K562 (cell line): Measurements from ENCODE around the gene ATG12. TPM values are rescaled to one million over a fixed set of nuclear protein-coding genes. Genes with fewer than 3 reads are reported as not detected.

ENCODE experiments used
- CBX8 ChIP-seq: fragments of 200-600 bp; sonication (generic); IDR thresholded peaks from 2 replicates; pipeline ENCODE4 v1.6.1; 2012; ENCODE audit warnings: borderline replicate concordance, mixed run types, low read depth, mild to moderate bottlenecking, moderate library complexity, mixed read lengths, low read length, control low read depth, inconsistent platforms; ENCODE audit not compliant: poor library complexity, severe bottlenecking; ENCODE audit errors: extremely low read depth
- CREBBP ChIP-seq: IDR thresholded peaks from one replicate; pipeline ENCODE4 v1.6.1; 2012; ENCODE audit warnings: low read depth, mild to moderate bottlenecking, control low read depth, inconsistent platforms, low read length
- HMGN3 ChIP-seq: IDR thresholded peaks from 2 replicates; pipeline ENCODE4 v1.6.1; 2011; ENCODE audit warnings: borderline replicate concordance, low read depth, mild to moderate bottlenecking, mixed read lengths, low read length; ENCODE audit not compliant: insufficient read length; ENCODE audit errors: extremely low read depth
- HNRNPL ChIP-seq: fragments of 200-400 bp; formaldehyde crosslinking; IDR thresholded peaks from 2 replicates; pipeline ENCODE4 v1.6.1; 2017; ENCODE audit warnings: low read depth, mild to moderate bottlenecking, low read length
- NCOA6 ChIP-seq: fragments of 450-650 bp; IDR thresholded peaks from 2 replicates; pipeline ENCODE4 v1.6.1; 2017; ENCODE audit warnings: mild to moderate bottlenecking
- POLR2AphosphoS5 ChIP-seq: IDR thresholded peaks from 2 replicates; pipeline ENCODE4 v1.6.1; 2011; ENCODE audit warnings: mild to moderate bottlenecking, low read depth, low read length, moderate library complexity; ENCODE audit not compliant: control insufficient read depth, insufficient read depth
- POLR2G ChIP-seq: fragments of 200-400 bp; formaldehyde crosslinking; IDR thresholded peaks from 2 replicates; pipeline ENCODE4 v1.6.1; 2017; ENCODE audit warnings: low read depth, mild to moderate bottlenecking, antibody characterized with exemption, low read length, moderate library complexity
- TEAD1 ChIP-seq, 2 experiments: fragments of 450-650 bp in 1 of 2; sonication (generic) in 1 of 2; formaldehyde crosslinking; IDR thresholded peaks; 2 replicates each; pipeline versions ENCODE4 v1.4.0 to v1.8.0; 2020 to 2022; ENCODE audit warnings: mild to moderate bottlenecking in 2 of 2, missing genetic modification reagents in 1 of 2
- TOE1 ChIP-seq, 2 experiments: fragments of 450-650 bp in 1 of 2; sonication (generic) in 1 of 2; formaldehyde crosslinking in 1 of 2; IDR thresholded peaks; 2 replicates each; pipeline versions ENCODE4 v1.7.1 to v1.8.0; 2016 to 2022; ENCODE audit warnings: borderline replicate concordance in 2 of 2, mild to moderate bottlenecking in 2 of 2, antibody characterized with exemption in 1 of 2, inconsistent platforms in 1 of 2, low read depth in 1 of 2, missing genetic modification reagents in 1 of 2, moderate library complexity in 1 of 2
- U2AF1 ChIP-seq: fragments of 200-400 bp; formaldehyde crosslinking; optimal IDR thresholded peaks from 2 replicates; pipeline ENCODE3; 2017; ENCODE audit warnings: mild to moderate bottlenecking, low read depth, low read length, moderate library complexity
- ZNF764 ChIP-seq: fragments of 250-450 bp; sonication (Bioruptor Pico); IDR thresholded peaks from 2 replicates; pipeline ENCODE4 v1.4.0; 2020; ENCODE audit warnings: low read depth, mild to moderate bottlenecking, moderate library complexity
- polyA plus RNA-seq, 8 experiments: library from polyadenylated mRNA; depleted of rRNA in 4 of 8; stranded (reverse) in 5 of 8; unstranded in 3 of 8; fragments of >200 nt; fragmentation: Nextera tagmentation in 2 of 8; fragmentation: Illumina TruSeq in 1 of 8; extraction: Ambion mirVana in 2 of 8; extraction: Trizol in 1 of 8; gene quantifications; 2 replicates each; pipeline versions ENCODE4 v1.2.1 to v1.2.3, GENCODE V29; 2011 to 2014; ENCODE audit warnings: inconsistent platforms in 1 of 8, missing spikeins in 1 of 8
- total RNA-seq, 7 experiments: library from RNA; depleted of rRNA in 6 of 7; stranded (reverse); fragments of >200 nt in 6 of 7; fragmentation: Illumina TruSeq in 2 of 7; extraction: Trizol in 2 of 7; gene quantifications; 2 replicates each; pipeline versions ENCODE4 v1.2.1 to v1.2.3, GENCODE V29; 2011 to 2021; ENCODE audit warnings: low replicate concordance in 1 of 7
- TF ChIP-seq, protein P1 (sequence below): sonication (generic); formaldehyde crosslinking; IDR thresholded peaks from 2 replicates; pipeline ENCODE4 v1.8.1; 2023; ENCODE audit warnings: mild to moderate bottlenecking, missing genetic modification reagents
- TF ChIP-seq, protein P2 (sequence below): sonication (generic); formaldehyde crosslinking; IDR thresholded peaks from 2 replicates; pipeline ENCODE4 v1.8.0; 2022; ENCODE audit warnings: mild to moderate bottlenecking, missing genetic modification reagents
- TF ChIP-seq, protein P3 (sequence below): sonication (generic); formaldehyde crosslinking; IDR thresholded peaks from 2 replicates; pipeline ENCODE4 v1.8.0; 2022; ENCODE audit warnings: missing genetic modification reagents, mild to moderate bottlenecking, moderate library complexity, borderline replicate concordance
- TF ChIP-seq, protein P4 (sequence below): sonication (generic); formaldehyde crosslinking; IDR thresholded peaks from 2 replicates; pipeline ENCODE4 v1.5.0; 2020; ENCODE audit warnings: missing genetic modification reagents

The ATG12 gene
- total and polyA plus RNA-seq, 9 of the 15 experiments (the other 6 are each of a cell fraction or from before 2014, with no cell fraction given): 21.6 to 132 (median 61.3) TPM

DNA sequence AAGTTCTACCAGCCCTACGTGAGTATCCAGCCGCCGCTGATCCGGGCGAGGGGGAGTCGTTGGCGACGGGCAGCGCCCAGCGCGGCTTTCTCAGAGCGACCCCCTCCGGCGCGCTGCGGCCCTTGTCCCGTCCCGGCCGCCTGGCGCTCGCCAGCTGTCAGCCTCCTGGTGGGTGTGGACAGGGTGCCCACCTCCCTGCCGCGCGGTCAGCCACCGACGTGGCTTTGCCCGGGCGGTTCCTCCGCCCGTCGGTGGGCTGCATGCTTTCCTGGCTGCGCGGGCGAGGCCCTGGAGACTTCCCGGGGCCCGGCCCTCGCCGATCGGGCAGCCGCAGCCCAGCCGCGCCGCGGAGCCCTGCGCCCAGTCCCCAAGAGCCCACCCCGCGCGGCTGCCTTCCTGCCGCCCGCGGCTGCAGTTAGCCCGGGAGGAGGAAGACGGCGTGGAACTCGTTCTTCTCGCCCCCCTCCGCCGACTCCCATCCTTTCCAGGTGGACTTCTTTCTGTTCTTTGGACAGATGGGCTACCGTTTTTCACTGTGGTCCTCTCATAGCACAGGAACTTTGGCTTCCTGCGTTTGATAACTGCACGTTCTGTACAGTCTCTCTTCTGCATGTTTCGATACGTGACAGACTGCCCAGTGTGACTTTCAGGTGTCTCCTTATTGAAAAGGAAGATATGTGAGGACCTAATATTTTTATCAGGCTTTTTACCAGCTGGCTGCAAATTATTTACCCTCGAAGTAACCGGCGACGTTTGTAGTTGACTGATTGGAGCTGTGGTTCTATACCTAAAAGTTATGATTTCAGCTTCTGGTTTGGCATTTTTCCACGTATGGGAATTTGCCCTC lies 947 bp upstream of the ATG12 start (continued):
- TF ChIP-seq NCOA6 (peak; percentile 73), HMGN3 (peak; percentile 52), TEAD1 (CRISPR knock-in tag; IDR thresholded peaks at IDR 0.05) (peak in 1 of 2 experiments; percentile 22; a peak in 1 of 4 replicates), CREBBP (no peak), ZNF764 (CRISPR knock-in tag) (no peak), POLR2G (peak; percentile 56), TOE1 (IDR thresholded peaks at IDR 0.05; ENCODE audit: borderline replicate concordance) (no peak), TOE1 (CRISPR knock-in tag; IDR thresholded peaks at IDR 0.05; ENCODE audit: borderline replicate concordance, low read depth) (no peak), CBX8 (no peak), HNRNPL (peak; percentile 96), POLR2AphosphoS5 (no peak), U2AF1 (peak; percentile 67)
- TF ChIP-seq, protein P1, sequence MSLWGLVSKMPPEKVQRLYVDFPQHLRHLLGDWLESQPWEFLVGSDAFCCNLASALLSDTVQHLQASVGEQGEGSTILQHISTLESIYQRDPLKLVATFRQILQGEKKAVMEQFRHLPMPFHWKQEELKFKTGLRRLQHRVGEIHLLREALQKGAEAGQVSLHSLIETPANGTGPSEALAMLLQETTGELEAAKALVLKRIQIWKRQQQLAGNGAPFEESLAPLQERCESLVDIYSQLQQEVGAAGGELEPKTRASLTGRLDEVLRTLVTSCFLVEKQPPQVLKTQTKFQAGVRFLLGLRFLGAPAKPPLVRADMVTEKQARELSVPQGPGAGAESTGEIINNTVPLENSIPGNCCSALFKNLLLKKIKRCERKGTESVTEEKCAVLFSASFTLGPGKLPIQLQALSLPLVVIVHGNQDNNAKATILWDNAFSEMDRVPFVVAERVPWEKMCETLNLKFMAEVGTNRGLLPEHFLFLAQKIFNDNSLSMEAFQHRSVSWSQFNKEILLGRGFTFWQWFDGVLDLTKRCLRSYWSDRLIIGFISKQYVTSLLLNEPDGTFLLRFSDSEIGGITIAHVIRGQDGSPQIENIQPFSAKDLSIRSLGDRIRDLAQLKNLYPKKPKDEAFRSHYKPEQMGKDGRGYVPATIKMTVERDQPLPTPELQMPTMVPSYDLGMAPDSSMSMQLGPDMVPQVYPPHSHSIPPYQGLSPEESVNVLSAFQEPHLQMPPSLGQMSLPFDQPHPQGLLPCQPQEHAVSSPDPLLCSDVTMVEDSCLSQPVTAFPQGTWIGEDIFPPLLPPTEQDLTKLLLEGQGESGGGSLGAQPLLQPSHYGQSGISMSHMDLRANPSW (CRISPR knock-in tag): no peak
- TF ChIP-seq, protein P2, sequence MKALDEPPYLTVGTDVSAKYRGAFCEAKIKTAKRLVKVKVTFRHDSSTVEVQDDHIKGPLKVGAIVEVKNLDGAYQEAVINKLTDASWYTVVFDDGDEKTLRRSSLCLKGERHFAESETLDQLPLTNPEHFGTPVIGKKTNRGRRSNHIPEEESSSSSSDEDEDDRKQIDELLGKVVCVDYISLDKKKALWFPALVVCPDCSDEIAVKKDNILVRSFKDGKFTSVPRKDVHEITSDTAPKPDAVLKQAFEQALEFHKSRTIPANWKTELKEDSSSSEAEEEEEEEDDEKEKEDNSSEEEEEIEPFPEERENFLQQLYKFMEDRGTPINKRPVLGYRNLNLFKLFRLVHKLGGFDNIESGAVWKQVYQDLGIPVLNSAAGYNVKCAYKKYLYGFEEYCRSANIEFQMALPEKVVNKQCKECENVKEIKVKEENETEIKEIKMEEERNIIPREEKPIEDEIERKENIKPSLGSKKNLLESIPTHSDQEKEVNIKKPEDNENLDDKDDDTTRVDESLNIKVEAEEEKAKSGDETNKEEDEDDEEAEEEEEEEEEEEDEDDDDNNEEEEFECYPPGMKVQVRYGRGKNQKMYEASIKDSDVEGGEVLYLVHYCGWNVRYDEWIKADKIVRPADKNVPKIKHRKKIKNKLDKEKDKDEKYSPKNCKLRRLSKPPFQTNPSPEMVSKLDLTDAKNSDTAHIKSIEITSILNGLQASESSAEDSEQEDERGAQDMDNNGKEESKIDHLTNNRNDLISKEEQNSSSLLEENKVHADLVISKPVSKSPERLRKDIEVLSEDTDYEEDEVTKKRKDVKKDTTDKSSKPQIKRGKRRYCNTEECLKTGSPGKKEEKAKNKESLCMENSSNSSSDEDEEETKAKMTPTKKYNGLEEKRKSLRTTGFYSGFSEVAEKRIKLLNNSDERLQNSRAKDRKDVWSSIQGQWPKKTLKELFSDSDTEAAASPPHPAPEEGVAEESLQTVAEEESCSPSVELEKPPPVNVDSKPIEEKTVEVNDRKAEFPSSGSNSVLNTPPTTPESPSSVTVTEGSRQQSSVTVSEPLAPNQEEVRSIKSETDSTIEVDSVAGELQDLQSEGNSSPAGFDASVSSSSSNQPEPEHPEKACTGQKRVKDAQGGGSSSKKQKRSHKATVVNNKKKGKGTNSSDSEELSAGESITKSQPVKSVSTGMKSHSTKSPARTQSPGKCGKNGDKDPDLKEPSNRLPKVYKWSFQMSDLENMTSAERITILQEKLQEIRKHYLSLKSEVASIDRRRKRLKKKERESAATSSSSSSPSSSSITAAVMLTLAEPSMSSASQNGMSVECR (CRISPR knock-in tag): peak; percentile 70
- TF ChIP-seq, protein P3, sequence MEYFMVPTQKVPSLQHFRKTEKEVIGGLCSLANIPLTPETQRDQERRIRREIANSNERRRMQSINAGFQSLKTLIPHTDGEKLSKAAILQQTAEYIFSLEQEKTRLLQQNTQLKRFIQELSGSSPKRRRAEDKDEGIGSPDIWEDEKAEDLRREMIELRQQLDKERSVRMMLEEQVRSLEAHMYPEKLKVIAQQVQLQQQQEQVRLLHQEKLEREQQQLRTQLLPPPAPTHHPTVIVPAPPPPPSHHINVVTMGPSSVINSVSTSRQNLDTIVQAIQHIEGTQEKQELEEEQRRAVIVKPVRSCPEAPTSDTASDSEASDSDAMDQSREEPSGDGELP (CRISPR knock-in tag): peak; percentile 85
- TF ChIP-seq, protein P4, sequence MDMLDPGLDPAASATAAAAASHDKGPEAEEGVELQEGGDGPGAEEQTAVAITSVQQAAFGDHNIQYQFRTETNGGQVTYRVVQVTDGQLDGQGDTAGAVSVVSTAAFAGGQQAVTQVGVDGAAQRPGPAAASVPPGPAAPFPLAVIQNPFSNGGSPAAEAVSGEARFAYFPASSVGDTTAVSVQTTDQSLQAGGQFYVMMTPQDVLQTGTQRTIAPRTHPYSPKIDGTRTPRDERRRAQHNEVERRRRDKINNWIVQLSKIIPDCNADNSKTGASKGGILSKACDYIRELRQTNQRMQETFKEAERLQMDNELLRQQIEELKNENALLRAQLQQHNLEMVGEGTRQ (CRISPR knock-in tag): no peak
